ENCODE data around the gene L3MBTL1.
A peak's percentile ranks its signal among the peaks of the same experiment; 100 is the strongest.

Gene L3MBTL1

DNA sequence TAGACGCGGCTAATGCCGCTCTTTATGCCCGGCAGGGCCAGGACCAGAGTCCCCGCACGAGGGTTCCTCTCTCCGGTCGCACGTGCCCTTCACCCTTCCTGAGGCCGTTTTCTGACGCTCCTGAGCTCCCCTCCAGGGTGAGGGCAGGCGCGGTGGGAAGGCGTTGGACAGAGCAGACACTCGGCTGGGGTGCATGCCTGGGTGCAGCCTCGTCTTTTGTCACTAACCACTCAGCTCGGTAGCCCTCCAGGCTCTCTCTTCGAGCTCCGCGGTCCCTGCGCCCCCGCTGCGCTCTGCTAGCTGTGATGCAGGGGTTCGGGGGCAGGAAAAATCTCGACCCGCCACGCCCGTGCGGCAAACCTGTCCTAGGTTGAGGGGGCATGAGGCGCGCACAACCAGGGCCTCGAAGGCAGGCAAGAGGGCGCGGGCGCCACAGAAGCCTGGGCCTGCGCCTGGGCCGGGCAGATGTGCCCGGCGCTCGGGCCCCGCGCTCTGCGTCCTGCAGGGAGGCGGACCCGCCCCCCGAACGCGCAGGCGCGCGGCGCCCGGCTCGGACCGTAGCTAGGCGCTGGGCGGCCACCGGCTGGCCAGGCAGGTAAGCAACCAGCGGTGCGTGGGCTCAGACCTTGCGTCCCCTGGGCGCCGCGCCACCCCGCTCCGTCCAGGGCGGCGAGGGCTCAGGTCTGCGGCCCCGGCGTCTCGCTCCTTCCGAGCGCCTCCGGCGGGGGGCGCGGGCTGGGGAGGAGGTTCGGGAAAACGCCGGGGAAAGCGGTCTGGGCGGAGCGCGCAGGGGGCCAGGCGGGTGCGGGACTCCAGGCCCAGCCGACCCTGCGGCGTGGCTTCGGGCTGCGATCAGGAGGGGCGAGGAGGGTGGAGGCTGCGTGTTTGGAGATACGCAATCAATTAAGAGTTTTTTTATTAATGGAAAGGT, at the start of gene L3MBTL1:
TSS of gene L3MBTL1 (plus strand) at position 548 of the 931 bp plus-strand sequence. CDS start 5,807 bp downstream, outside the sequence.
- no peaks in the 10 kb centered on the region for H3K4me1 ChIP-seq (ENCODE audit: control insufficient read depth, insufficient read depth, low read length)
- peak within 1 kb of the TSS; percentile 59 for H3K4me3 ChIP-seq (ENCODE audit: low read depth, low read length)
- peak within 1 kb of the TSS; percentile 73 for H3K9ac ChIP-seq (ENCODE audit: low read depth, low read length)
- no peaks in the 10 kb centered on the region for H3K36me3 ChIP-seq (ENCODE audit: control insufficient read depth, insufficient read depth, low read length)
- H3K27me3 ChIP-seq (ENCODE audit: control insufficient read depth, insufficient read depth, low read length) = peaks cover 26% of the 10 kb centered on the region
- no peaks in the 10 kb centered on the region for H3K9me3 ChIP-seq (ENCODE audit: control insufficient read depth, insufficient read depth, low read length)

DNA sequence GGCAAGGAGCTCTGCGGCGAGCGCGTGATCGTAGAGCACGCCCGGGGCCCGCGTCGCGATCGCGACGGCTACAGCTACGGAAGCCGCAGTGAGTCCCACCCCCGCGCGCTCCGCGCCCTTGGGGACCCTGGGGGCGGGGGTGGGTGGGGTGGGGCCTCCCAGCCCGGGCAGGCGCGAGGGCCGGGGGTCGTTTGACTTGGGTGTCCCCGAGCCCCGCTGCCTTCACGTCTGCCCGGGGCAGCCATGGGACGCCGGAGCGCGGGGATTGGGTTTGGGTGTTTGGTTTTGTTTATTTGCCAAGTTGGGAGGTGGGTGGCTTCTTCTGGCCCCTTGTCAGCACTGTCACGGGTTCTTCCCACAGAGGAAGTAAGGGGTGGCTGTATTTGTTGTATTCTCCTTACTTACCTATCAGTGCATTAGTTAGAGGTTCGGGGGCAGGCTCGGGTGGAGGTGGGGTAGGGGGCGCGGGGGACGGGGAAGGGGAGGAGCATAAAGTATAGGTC, 49.0 kb upstream of the L3MBTL1 start:
- Histone ChIP-seq H3K27me3 (ENCODE audit: control insufficient read depth, insufficient read depth, low read length) (no peaks in the 10 kb centered on the region), H3K4me3 (ENCODE audit: low read depth, low read length) (peak overlapping the region; percentile 76), H3K9me3 (ENCODE audit: control insufficient read depth, insufficient read depth, low read length) (no peaks in the 10 kb centered on the region), H3K36me3 (ENCODE audit: control insufficient read depth, insufficient read depth, low read length) (peaks cover 22% of the 10 kb centered on the region), H3K9ac (ENCODE audit: low read depth, low read length) (peak overlapping the region; percentile 100), H3K4me1 (ENCODE audit: control insufficient read depth, insufficient read depth, low read length) (peaks cover 5% of the 10 kb centered on the region)

DNA sequence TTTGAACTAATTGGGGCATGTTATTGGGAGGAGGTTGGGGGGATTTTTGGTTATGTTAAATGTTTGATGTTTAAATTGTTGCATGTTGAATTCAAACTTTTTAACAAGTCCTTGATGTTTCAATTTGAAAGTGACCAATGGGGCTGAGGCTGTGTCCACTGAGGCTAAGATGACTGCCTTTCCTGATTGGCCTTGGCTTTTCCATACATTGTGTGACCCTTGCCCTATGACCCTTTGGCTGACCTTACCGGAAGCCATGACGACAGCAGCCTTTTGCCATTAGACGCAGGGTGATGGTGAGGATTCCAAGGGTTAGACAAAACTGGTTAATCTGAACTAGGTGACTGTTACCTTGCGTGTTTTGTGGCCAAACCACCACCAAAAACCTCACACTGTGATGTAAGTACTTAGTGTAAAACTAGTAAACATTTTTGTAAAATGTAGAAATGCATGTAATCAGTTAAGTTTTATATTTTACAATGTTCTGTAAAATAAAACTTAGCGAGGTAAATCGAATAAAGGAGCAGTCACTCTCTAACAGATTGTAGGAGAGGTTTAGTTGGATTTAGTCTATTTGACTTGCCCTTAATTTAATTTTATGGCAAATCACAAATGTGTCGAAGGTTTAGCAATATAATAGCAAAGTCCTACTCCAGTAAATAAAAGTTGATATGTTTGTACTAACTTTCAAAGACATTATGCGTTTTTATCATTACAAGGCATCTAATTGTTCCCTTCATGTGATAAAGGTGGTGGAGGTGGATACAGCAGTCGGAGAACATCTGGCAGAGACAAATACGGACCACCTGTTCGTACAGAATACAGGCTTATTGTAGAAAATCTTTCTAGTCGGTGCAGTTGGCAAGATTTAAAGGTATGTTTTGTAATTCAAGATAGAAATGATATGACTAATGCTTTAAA, 48.2 kb upstream of the L3MBTL1 start:
- H3K4me1 ChIP-seq (ENCODE audit: control insufficient read depth, insufficient read depth, low read length) = peaks cover 5% of the 10 kb centered on the region
- no peak overlapping the region for H3K9ac ChIP-seq (ENCODE audit: low read depth, low read length)
- peaks cover 25% of the 10 kb centered on the region for H3K36me3 ChIP-seq (ENCODE audit: control insufficient read depth, insufficient read depth, low read length)
- no peaks in the 10 kb centered on the region for H3K9me3 ChIP-seq (ENCODE audit: control insufficient read depth, insufficient read depth, low read length)
- H3K4me3 ChIP-seq (ENCODE audit: low read depth, low read length) = peak overlapping the region; percentile 76
- no peaks in the 10 kb centered on the region for H3K27me3 ChIP-seq (ENCODE audit: control insufficient read depth, insufficient read depth, low read length)

DNA sequence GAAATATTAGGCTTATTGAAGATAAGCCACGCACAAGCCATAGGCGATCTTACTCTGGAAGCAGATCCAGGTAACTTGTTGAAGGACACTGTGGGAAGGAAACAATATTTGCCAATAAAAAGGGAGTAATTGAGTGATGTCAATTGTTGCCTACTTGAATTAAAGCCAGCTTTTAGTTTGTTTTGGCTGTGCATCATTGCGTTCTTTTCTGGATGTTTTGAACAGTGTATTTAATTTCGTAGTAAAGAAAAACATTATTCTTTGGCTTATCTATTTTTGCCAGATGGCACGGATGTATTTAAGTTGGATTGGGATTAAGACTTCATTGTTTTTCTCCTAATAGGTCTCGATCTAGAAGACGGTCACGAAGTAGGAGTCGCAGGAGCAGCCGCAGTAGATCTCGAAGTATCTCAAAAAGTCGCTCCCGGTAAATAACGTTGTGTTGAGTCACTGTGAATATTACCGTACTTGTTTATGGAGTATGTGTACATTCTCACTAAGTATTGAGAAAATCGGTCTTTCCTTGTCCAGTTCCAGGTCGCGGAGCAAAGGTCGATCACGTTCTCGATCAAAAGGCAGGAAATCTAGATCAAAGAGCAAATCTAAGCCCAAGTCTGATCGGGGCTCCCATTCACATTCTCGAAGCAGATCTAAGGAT, 47.2 kb upstream of the L3MBTL1 start:
- no peaks in the 10 kb centered on the region for H3K27me3 ChIP-seq (ENCODE audit: control insufficient read depth, insufficient read depth, low read length)
- H3K36me3 ChIP-seq (ENCODE audit: control insufficient read depth, insufficient read depth, low read length) = peaks cover 27% of the 10 kb centered on the region

DNA sequence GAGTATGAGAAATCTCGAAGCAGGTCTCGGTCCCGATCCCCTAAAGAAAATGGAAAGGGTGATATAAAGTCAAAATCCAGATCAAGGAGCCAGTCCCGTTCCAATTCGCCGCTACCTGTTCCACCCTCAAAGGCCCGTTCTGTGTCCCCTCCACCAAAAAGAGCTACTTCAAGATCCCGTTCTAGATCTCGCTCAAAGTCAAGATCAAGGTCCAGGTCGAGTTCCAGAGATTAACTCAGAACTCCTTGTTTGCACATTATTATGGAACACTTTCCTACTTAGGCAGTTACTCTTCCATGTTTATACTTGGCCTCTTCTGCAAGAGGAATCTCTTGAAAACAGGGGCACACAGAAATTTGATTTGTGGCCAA, 46.7 kb upstream of the L3MBTL1 start:
- H3K27me3 ChIP-seq (ENCODE audit: control insufficient read depth, insufficient read depth, low read length) = no peaks in the 10 kb centered on the region
- no peak overlapping the region for H3K9ac ChIP-seq (ENCODE audit: low read depth, low read length)
- no peak overlapping the region for H3K4me3 ChIP-seq (ENCODE audit: low read depth, low read length)
- H3K9me3 ChIP-seq (ENCODE audit: control insufficient read depth, insufficient read depth, low read length) = no peaks in the 10 kb centered on the region
- H3K36me3 ChIP-seq (ENCODE audit: control insufficient read depth, insufficient read depth, low read length) = peaks cover 27% of the 10 kb centered on the region
- peaks cover 5% of the 10 kb centered on the region for H3K4me1 ChIP-seq (ENCODE audit: control insufficient read depth, insufficient read depth, low read length)

More for the DNA sequence above, 47.2 kb upstream of the L3MBTL1 start:
- Histone ChIP-seq H3K4me3 (ENCODE audit: low read depth, low read length) (no peak overlapping the region), H3K4me1 (ENCODE audit: control insufficient read depth, insufficient read depth, low read length) (peaks cover 5% of the 10 kb centered on the region), H3K9me3 (ENCODE audit: control insufficient read depth, insufficient read depth, low read length) (no peaks in the 10 kb centered on the region), H3K9ac (ENCODE audit: low read depth, low read length) (no peak overlapping the region)

DNA sequence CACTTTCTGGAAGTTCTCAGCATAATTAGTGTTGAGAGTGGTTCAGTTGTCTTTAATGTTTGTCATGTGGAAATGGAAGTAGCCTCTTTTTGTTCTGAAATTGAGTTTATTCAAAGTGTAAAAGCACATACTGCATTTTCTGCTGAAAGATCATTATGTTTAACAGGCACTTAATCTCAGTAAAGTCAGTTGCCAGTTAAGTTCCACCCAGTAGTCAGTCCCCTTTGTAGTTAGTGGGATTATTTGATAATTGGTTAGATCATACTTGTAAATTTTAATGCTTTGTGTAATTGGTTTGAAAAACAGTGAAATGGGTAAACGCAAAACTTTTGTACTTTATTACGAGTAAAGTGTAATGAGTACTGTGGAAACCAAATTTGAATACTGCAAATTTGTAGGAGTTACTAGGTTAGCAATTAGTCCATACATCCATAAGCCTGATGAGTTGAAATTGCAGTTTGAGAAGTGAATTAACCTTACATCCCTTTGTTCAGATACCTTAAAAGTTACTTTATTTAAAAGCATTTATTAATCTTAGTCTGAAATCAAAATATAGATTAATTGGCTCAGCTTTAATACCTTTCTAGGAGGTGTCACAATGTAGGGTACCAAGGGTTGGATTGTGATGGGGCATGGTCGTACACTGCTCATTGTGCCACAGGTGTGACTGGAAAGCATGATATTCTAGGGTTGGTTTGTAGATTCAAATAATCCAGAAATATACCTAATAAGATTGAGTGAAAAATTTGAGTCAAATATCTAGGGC, 45.4 kb upstream of the L3MBTL1 start:
- peaks cover 27% of the 10 kb centered on the region for H3K36me3 ChIP-seq (ENCODE audit: control insufficient read depth, insufficient read depth, low read length)
- H3K9ac ChIP-seq (ENCODE audit: low read depth, low read length) = no peak overlapping the region
- no peak overlapping the region for H3K4me3 ChIP-seq (ENCODE audit: low read depth, low read length)
- no peaks in the 10 kb centered on the region for H3K27me3 ChIP-seq (ENCODE audit: control insufficient read depth, insufficient read depth, low read length)
- H3K4me1 ChIP-seq (ENCODE audit: control insufficient read depth, insufficient read depth, low read length) = peaks cover 5% of the 10 kb centered on the region
- no peaks in the 10 kb centered on the region for H3K9me3 ChIP-seq (ENCODE audit: control insufficient read depth, insufficient read depth, low read length)

DNA sequence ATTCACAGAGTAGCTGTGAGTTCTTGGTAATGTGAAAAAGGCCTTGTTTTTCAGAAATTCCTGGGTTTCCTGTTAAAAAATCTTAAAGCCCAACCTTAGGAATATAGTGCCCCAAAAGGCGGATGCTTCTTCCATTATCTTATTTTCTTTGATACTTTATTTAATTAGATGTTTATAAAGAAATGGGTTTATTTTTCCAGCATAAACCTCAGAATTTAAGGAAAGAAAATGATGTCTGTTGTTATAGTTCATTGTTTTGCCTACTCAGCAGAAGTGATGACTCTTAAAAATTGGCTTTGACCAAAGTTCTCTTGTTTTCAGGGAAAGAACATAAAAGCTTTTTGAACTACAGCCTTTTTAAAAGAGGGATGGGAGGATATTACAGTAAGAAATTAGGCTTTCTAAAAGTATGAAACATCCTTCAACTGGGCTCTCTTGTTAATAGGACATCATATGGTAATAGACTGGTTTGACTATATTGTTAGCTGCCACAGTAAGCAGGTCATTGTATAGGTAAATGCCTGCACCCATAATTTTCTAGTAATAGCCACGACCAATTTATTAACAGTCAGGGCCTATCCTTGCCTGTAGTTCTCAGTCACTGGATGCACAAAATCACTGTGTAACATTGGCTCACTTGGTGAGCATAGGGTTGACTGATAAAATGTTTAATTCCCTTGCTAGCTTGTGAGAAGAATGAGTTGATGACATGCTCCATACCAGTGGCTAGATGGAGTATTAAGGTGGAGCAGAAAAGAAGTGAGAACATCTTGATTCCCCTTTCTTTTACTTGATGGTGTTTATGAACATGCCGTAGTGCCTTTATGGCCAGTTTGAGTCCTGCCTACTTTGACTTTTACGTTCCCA, 44.6 kb upstream of the L3MBTL1 start:
- Histone ChIP-seq H3K4me3 (ENCODE audit: low read depth, low read length) (no peak overlapping the region), H3K36me3 (ENCODE audit: control insufficient read depth, insufficient read depth, low read length) (peaks cover 25% of the 10 kb centered on the region), H3K9me3 (ENCODE audit: control insufficient read depth, insufficient read depth, low read length) (no peaks in the 10 kb centered on the region), H3K4me1 (ENCODE audit: control insufficient read depth, insufficient read depth, low read length) (peaks cover 5% of the 10 kb centered on the region), H3K9ac (ENCODE audit: low read depth, low read length) (no peak overlapping the region), H3K27me3 (ENCODE audit: control insufficient read depth, insufficient read depth, low read length) (no peaks in the 10 kb centered on the region)

DNA sequence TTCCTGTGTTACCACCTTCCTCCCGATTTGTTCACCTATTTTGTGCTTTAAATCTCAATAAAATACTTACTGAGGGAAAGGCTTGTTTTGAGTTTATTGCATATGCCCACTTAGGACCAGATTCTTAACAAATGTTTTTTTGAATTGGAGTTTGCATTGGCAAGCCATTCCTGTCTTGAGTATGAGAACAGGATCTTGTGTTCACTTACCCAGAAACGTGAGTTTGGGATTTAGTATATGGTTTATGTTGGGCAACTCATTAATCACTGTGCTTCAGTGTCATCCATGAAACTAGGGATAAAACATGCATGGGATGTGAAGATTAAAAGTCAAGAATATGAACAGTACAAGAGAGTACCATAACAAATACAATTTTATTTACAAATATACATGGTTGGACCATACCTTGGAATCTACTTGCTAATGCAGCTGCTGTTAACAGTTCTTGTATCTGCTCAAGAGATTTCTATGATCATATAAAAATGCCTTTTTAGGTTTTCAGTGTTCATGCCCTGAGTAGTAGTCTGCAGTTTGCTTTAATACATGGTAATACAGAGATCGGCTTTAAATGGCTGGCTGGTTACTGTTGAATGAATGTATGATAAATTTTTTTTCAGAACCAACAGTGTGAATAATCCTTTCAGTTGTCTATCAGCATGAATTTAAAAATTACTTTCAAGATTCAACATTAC, 43.8 kb upstream of the L3MBTL1 start:
- Histone ChIP-seq H3K4me3 (ENCODE audit: low read depth, low read length) (no peak overlapping the region), H3K9ac (ENCODE audit: low read depth, low read length) (no peak overlapping the region), H3K27me3 (ENCODE audit: control insufficient read depth, insufficient read depth, low read length) (no peaks in the 10 kb centered on the region), H3K4me1 (ENCODE audit: control insufficient read depth, insufficient read depth, low read length) (peaks cover 5% of the 10 kb centered on the region), H3K9me3 (ENCODE audit: control insufficient read depth, insufficient read depth, low read length) (no peaks in the 10 kb centered on the region), H3K36me3 (ENCODE audit: control insufficient read depth, insufficient read depth, low read length) (peaks cover 24% of the 10 kb centered on the region)

DNA sequence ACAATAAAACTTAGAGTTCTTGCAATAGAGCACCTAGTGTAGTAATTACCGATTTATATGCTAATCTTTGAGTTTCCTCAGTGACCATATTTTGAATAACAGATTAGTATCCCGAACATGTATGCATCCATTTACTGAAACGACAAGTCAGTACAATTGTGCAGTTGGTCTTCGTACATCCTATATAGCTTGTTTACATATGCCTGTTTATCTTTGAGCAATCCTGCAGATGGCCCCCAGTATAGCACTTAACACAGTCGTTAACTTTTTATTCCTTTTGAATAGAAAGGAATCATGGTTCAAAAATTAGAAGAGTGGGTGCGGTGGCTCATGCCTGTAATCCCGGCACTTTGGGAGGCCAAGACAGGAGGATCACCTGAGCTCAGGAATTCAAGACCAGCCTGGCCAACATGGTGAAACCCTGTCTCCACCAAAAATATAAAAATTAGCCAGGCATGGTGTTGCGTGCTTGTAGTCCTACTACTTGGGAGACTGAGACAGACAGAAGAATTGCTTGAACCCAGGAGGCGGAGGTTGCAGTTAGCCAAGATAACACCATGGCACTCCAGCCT, 43.2 kb upstream of the L3MBTL1 start:
- Histone ChIP-seq H3K9me3 (ENCODE audit: control insufficient read depth, insufficient read depth, low read length) (no peaks in the 10 kb centered on the region), H3K4me1 (ENCODE audit: control insufficient read depth, insufficient read depth, low read length) (peaks cover 3% of the 10 kb centered on the region), H3K27me3 (ENCODE audit: control insufficient read depth, insufficient read depth, low read length) (no peaks in the 10 kb centered on the region), H3K9ac (ENCODE audit: low read depth, low read length) (no peak overlapping the region), H3K4me3 (ENCODE audit: low read depth, low read length) (no peak overlapping the region), H3K36me3 (ENCODE audit: control insufficient read depth, insufficient read depth, low read length) (peaks cover 21% of the 10 kb centered on the region)

DNA sequence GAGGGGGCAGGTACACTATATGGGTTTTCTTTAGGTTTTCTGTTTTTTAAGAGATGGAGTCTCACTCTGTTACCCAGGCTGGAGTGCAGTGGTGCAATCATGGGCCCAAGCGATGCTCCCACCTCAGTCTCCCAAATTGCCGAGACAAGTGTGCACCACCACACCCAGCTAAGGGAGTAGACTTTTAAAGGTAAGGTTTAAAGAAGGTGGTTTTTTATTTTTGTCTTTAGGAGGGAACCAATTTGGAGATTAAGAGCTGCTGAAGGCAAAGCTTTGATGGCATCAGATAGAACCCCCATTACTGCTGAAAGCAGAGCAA, 41.9 kb upstream of the L3MBTL1 start:
- Histone ChIP-seq H3K9ac (ENCODE audit: low read depth, low read length) (no peak overlapping the region), H3K9me3 (ENCODE audit: control insufficient read depth, insufficient read depth, low read length) (no peaks in the 10 kb centered on the region), H3K27me3 (ENCODE audit: control insufficient read depth, insufficient read depth, low read length) (no peaks in the 10 kb centered on the region), H3K4me1 (ENCODE audit: control insufficient read depth, insufficient read depth, low read length) (no peaks in the 10 kb centered on the region), H3K4me3 (ENCODE audit: low read depth, low read length) (no peak overlapping the region), H3K36me3 (ENCODE audit: control insufficient read depth, insufficient read depth, low read length) (peaks cover 8% of the 10 kb centered on the region)
